HL-60/S4 treated with retinoic acid at 250 ng/mL for 4 days and 3 days (cell line): ENCODE measurements around the gene AADAC.
"Not testable (repeated sequence)": the region's sequence is repeated elsewhere in the genome, so short reads cannot be mapped to it uniquely, and the experiment has no call there.

ENCODE experiments used
- in situ Hi-C: fragments of 300-500 bp; cut with MboI; formaldehyde crosslinking; loops from 2 replicates; pipeline ENCODE4 v1.7.0; 2022; ENCODE audit warnings: low sequenced_read_pairs

AADAC gene

GRCh38 chr3:151813799-151814198 is at the start of gene AADAC:
TSS of gene AADAC (plus strand) at chr3:151814116. CDS start at chr3:151814163, 47 bp downstream.
- in situ Hi-C loops: no loop called here

GRCh38 chr3:151764699-151765098 is 49.2 kb upstream of the AADAC start:
- in situ Hi-C loops: not testable (repeated sequence)

GRCh38 chr3:151765685-151766084 is 48.2 kb upstream of the AADAC start:
- in situ Hi-C loops: no loop called here

- in situ Hi-C loops: no loop called here
These were observed 47.5 kb upstream of the AADAC start for GRCh38 chr3:151766454-151766853.

DNA sequence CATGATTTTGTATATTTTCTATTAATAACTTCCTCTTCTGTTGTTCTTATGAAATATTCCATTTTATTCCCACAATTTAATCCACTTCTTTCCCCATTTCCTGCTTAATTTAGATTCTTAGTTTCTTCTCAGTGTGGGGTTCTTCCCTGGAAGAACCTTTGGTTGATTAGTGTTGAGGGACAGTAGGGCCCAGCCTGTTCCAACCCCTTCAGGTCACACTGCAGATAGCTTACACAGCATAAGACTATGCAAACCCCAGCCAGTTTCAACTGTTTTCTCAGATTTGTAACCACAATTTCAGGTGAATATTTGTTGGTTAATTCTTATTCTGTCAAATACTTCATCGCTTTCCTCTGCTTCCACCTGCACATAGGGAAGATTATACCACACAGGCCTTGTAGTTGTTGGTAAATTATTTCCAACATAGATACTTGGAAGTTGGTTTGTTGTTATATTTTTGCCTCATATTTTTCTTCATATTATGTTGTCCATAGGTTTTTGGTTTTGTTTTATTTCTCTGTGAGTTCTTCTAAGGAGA is 45.5 kb upstream of the AADAC start:
- in situ Hi-C loops: no loop called here

DNA sequence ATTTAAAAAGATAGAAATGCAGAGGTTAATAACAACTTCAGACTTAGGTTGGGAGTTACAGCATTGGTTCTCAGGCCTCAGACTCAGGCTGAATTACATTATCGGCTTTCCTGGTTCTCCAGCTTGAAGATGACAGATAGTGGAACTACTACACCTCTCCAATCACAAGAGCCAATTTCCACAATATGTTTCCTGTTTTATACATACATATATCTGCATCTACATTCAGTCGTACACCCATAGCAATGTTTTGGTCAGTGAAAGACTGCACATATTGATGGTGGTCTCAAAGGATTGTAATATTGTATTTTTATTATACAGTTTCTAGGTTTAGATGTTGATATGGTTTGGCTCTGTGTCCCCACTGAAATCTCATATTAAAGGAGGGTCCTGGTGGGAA is 44.7 kb upstream of the AADAC start:
- in situ Hi-C loops: no loop called here

- in situ Hi-C loops: no loop called here
These were observed 43.0 kb upstream of the AADAC start for GRCh38 chr3:151770956-151771355.

- in situ Hi-C loops: no loop called here
These were observed 41.0 kb upstream of the AADAC start for GRCh38 chr3:151772825-151773480.

- in situ Hi-C loops: no loop called here
These were observed 39.7 kb upstream of the AADAC start for GRCh38 chr3:151774235-151774634.

DNA sequence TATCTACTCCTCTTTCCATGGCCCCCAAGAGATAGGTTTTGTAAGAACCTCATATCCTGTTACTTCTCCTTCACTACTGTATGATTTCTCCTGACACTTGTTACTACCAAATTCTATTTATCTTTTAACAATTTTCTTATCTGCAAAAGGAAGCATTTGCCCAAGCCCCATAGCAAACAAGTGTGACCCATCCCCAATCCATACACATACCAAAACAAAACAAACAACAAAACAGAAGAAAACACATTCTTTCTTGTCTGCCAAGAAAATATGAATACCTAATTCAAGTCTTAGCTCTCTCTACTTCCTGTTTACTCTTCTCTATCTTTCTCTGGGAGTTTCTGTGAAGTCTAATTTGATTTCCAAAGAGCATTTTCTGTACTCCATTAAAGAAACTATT is 39.0 kb upstream of the AADAC start:
- in situ Hi-C loops: no loop called here

- in situ Hi-C loops: no loop called here
These were observed 38.3 kb upstream of the AADAC start for GRCh38 chr3:151775314-151776258.

GRCh38 chr3:151776259-151776740 is 37.6 kb upstream of the AADAC start:
- in situ Hi-C loops: no loop called here

GRCh38 chr3:151777880-151778279 is 36.0 kb upstream of the AADAC start:
- in situ Hi-C loops: no loop called here

DNA sequence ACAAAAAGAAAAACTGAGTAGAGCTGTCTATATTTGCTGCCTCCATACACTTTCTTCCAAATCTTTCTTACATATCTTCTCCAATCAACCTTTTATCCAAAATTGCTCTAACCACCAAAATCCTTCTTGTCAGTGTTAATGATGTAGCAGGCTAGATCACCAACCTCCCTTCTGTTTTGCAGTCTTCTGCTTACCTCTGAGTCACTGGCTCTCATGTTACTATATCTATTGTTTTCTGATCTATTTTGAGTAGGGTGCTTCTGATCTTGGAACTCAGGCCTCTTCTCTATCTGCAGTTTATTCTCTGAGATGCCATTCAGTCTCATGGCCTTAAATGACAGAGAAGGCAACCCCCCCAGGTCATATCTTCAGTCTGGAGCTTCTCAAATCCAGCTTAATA is 26.3 kb upstream of the AADAC start:
- in situ Hi-C loops: no loop called here

DNA sequence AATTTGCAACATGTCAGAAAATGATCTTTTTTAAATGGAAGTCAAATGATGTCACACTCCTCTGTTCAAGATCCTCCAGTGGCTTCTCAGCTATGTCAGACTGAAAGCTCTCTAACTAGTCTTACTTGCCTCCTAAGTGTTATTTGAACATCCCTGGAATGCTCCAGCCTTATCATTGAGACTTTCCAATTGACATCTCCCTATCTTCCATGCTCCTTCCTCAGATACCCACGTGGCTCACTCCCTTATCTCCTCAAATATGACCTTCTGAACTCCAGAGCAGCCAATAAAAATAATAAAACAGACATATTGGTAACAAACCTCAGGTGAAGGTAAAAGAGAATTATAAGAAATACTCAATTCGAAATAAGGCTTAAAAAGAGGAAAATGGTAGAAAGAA is 25.5 kb upstream of the AADAC start:
- in situ Hi-C loops: no loop called here

- in situ Hi-C loops: no loop called here
These were observed 24.0 kb upstream of the AADAC start for GRCh38 chr3:151789853-151790463.

DNA sequence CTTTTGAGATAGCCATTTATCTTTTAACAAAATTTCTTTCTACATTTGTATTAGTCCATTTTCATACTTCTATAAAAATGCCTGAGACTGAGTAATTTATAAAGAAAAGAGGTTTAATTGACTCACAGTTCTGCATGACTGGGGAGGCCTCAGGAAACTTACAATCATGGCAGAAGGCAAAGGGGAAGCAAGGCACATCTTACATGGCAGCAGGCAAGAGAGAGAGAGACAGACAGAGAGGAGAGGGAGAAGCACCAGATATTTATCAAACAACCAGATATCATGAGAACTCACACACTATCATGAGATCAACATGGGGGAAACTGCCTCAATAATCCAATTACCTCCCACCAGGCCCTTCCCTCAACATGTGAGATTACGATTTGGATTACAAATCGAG is 23.2 kb upstream of the AADAC start:
- in situ Hi-C loops: not testable (repeated sequence)

GRCh38 chr3:151792411-151792810 is 21.5 kb upstream of the AADAC start:
- in situ Hi-C loops: no loop called here

DNA sequence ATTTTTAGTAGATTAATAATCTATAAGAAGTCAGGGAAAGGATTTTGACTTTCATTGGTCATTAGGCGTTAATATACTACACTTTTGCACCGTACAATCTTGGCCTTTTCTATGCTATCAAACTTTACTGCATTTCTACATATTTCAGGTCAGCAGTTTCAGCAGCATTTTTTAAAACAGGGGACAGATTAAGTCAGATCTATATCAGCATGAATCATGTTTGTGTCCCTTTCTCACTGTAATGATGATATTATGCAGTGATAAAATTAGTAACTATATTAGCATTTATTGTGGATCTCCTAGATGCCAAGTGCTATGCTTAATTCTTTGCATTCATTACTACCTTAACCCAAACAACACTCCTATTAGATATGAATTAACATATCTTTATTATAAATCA is 20.3 kb upstream of the AADAC start:
- in situ Hi-C loops: no loop called here

DNA sequence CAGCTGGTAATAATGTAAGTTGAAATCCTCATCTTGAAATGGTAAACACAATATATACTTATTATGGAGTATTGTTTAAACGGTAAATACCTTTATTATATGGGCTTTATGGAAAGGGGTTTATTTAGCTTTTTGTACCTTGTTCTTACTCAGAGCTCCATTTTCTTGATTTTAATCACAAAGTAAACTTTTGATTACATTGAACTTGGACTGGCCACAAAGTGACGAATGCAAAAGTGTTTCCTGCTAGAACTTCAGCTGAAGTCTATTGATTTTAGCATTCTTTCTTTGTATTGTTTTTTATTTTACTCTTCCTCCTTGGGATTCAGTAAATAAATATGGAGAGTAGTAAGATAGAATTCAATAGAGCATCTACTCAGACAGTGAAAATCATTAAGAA is 19.8 kb upstream of the AADAC start:
- in situ Hi-C loops: no loop called here

DNA sequence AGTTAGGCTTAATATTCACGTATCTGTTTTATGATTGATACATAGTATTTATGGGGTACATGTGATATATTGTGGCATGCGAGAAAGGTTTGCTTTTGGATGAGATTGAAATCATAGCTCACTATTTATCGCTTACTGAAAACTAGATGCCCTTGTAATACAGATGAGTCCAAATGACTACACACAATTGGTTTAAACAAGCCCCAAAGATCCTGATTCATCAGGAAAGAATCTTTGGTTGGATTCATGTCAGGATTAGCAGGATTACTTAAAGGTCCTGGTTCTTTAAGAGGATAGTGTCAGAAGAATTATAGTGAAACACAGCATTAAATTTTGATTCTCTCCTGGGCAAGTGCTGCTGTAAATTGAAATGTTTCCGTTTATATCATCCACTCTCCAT is 18.6 kb upstream of the AADAC start:
- in situ Hi-C loops: no loop called here
